Right lobe of liver (tissue), 6 donors: ENCODE data around the gene IDUA. TPM values are rescaled to one million over a fixed set of nuclear protein-coding genes. Genes with fewer than 3 reads are reported as not detected.
"Not testable (repeated sequence)": the region's sequence is repeated elsewhere in the genome, so short reads cannot be mapped to it uniquely, and the experiment has no call there.

Source experiments
- ATAC-seq, 4 donors: fragments of 200-7000 bp; cut with Tn5 transposase; one replicate each; pipeline ENCODE4 v1.9.1; 2020; ENCODE audit warnings: mild to moderate bottlenecking in 4 of 4, moderate library complexity in 4 of 4
- DNase-seq, 3 donors: peaks; one replicate each; pipeline ENCODE4 v3.0.0-alpha.2; 2020
- H3K27ac ChIP-seq, 3 donors: fragments of 200-600 bp; one replicate each; pipeline ENCODE4 v1.8.0; 2022
- H3K27me3 ChIP-seq, 2 donors: fragments of 200-600 bp; one replicate each; pipeline ENCODE4 v1.8.0; 2022
- H3K36me3 ChIP-seq, 4 donors: fragments of 200-600 bp; sonication (generic) in 1 of 4; one replicate each; pipeline versions ENCODE4 v1.5.1 to v1.8.0; 2017 to 2022; ENCODE audit warnings: control low read depth in 1 of 4
- H3K4me1 ChIP-seq, 4 donors: fragments of 200-600 bp; sonication (generic) in 1 of 4; one replicate each; pipeline versions ENCODE4 v1.5.1 to v1.8.0; 2017 to 2022; ENCODE audit warnings: control low read depth in 1 of 4
- H3K4me3 ChIP-seq, 3 donors: fragments of 200-600 bp; one replicate each; pipeline ENCODE4 v1.8.0; 2022
- H3K9me3 ChIP-seq, 4 donors: fragments of 200-600 bp; sonication (generic) in 1 of 4; one replicate each; pipeline versions ENCODE4 v1.5.1 to v1.8.0; 2017 to 2022; ENCODE audit warnings: control low read depth in 1 of 4
- CTCF ChIP-seq, 4 donors: fragments of 200-600 bp in 3 of 4; fragments of 450-650 bp in 1 of 4; IDR thresholded peaks; one replicate each; pipeline versions ENCODE4 v1.5.1 to v1.8.0; 2016 to 2022; ENCODE audit warnings: antibody characterized with exemption in 4 of 4, mild to moderate bottlenecking in 2 of 4
- POLR2A ChIP-seq: fragments of 450-650 bp; IDR thresholded peaks from one replicate; pipeline ENCODE4 v1.6.1; 2017; ENCODE audit warnings: antibody characterized with exemption, mild to moderate bottlenecking
- WGBS: methylation state at CpG from one replicate; pipeline ENCODE4 v1.1.6; 2018; ENCODE audit warnings: low coverage, low lambda C conversion rate; ENCODE audit not compliant: insufficient coverage; ENCODE audit errors: missing lambda C conversion rate; 5-methylcytosine and 5-hydroxymethylcytosine counted together
- intact Hi-C, 2 donors: fragments of 100-400 bp; cut with DNase I; formaldehyde crosslinking; loops; one replicate each; pipeline versions ENCODE4 v1.11.2 to v1.14.1; 2022
- total RNA-seq, 6 experiments: library from RNA; depleted of rRNA in 2 of 6; stranded (reverse); fragments of >200 nt in 2 of 6; fragmentation: NEBNext Ultra II Directional in 3 of 6; extraction: Animal tissue kit (Norgen Biotek cat#: 25700) in 3 of 6; gene quantifications; one replicate each; pipeline versions ENCODE4 v1.1.0 to v1.2.4, GENCODE V29; 2016 to 2023
- donor health status: DM: no; HTN: yes; CAD: no.
- donor health status: DM: no; HTN: no; CAD: no.
- donor health status: DM: no; HTN: no; CAD: no.
- donor health status: DM: no; HTN: yes; CAD: no.
- donor health status: DM: no; HTN: yes; CAD: no.

The IDUA gene
- total RNA-seq, 6 experiments from 2014 or later, result 4.7 to 15.1 (median 11.0) TPM

DNA sequence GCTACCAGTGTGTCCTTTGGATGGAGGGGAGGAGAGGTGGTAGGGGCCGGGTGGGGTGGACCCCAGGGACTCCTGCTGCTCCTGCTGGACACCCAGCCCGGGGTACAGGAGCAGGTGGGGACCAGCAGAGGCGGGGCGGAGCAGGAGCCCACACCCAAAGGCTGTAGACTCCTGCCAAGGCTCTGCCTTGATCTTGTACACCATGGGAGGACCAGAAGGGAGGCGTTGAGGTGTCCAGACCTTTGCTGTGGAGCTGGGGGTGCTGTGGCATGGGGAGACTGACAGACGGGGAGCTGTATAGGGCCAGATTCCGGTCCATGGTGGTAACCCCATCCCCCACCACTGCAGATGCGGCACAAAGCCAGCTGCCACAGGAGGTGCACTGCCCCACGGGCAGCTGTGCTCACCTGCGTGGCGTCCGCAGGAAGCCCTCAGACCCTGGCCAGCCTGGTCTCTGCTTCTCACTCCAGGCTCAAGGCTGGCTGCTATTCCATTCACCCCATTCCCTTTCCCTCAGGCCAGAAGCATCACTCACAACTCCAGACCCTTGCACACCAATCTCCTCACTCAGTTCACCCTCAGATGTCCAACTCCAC is 11.3 kb downstream of the IDUA start:
- H3K27me3 ChIP-seq, result peaks cover 4 to 9% of the 10 kb centered on the region in 2 donors
- no peak for TF ChIP-seq POLR2A
- no peak for TF ChIP-seq CTCF (IDR thresholded peaks at IDR 0.05)
- 74% methylated on average over 3 of the region's 12 CpGs for WGBS
- H3K27ac ChIP-seq, result no peak overlapping the region
- DNase-seq (no peak), ATAC-seq (no peak)
- H3K36me3 ChIP-seq, result no peaks in the 10 kb centered on the region
- intact Hi-C loops, result no loop called here
- H3K4me1 ChIP-seq, result peaks cover 0 to 22% (median 3%) of the 10 kb centered on the region in 4 donors
- H3K4me3 ChIP-seq, result no peak overlapping the region
- H3K9me3 ChIP-seq, result no peaks in the 10 kb centered on the region

GRCh38 chr4:999240-999863 is 12.5 kb downstream of the IDUA start:
- H3K27me3 ChIP-seq, intact Hi-C loops: not testable (repeated sequence)
- WGBS, result 72% methylated on average over 9 of the region's 21 CpGs

DNA sequence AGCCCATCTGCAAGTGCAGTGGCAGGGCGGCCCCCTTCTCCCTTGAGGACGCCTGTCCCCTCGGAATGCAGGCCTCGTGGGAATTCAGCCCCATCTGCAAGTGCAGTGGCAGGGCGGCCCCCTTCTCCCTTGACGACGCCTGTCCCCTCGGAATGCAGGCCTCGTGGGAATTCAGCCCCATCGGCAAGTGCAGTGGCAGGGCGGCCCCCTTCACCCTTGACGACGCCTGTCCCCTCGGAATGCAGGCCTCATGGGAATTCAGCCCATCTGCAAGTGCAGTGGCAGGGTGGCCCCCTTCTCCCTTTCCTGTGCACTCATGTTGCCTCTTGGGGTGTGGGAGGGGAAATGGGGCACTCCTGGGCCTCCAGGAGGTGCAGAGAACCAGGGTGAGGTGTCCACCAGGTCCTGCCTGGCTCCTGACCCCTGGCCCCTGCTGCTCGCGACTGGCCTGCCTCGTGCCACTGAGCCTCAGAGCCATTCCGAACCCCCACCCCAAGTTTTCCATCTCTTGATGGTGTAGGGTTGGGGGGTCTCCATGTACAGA is 13.1 kb downstream of the IDUA start:
- no peak overlapping the region for H3K27ac ChIP-seq
- no peak overlapping the region for H3K4me3 ChIP-seq
- TF ChIP-seq CTCF (IDR thresholded peaks at IDR 0.05) (no peak), POLR2A (no peak)
- peaks cover 0 to 13% (median under 1%) of the 10 kb centered on the region in 4 donors for H3K4me1 ChIP-seq
- no peak for DNase-seq
- 78% methylated on average over 8 of the region's 18 CpGs for WGBS
- peaks cover 4 to 9% of the 10 kb centered on the region in 2 donors for H3K27me3 ChIP-seq
- no peak for ATAC-seq
- H3K9me3 ChIP-seq, result no peaks in the 10 kb centered on the region
- intact Hi-C loops, result no loop called here
- no peaks in the 10 kb centered on the region for H3K36me3 ChIP-seq

More at GRCh38 chr4:999240-999863, 12.5 kb downstream of the IDUA start:
- H3K4me3 ChIP-seq, H3K27ac ChIP-seq, ATAC-seq, H3K9me3 ChIP-seq, DNase-seq, H3K36me3 ChIP-seq: not testable (repeated sequence)
- H3K4me1 ChIP-seq, result peaks cover 0 to 17% (median 3%) of the 10 kb centered on the region in 4 donors

DNA sequence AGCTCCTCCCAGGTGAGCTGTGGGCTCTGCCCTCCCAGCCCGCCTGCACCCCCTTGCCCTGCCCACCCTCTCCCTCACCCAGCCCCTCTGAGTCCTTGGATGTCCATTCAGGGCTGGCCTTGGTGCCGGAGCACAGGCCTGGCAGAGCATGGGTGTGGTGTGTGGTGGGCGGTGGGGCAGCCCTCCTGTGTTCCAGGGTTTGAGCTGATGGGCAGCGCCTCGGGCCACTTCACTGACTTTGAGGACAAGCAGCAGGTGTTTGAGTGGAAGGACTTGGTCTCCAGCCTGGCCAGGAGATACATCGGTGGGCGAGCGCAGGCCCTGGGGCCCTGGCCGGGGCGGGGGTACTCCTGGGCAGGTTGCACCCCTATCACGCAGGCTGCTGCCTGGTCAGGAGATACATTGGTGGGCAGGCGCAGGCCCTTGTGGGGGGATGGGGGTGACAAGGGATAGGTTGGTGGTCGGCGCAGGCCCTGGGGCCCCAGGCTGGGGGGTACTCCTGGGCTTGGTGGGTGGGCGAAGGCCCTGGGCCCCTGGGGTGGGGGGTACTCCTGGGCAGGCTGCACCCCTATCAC is 13.9 kb downstream of the IDUA start:
- no peak for TF ChIP-seq CTCF (IDR thresholded peaks at IDR 0.05)
- TF ChIP-seq POLR2A, result no peak
- no CpG with 5 or more reads among the region's 15 CpGs for WGBS
- Histone ChIP-seq H3K27ac (no peak overlapping the region), H3K4me3 (no peak overlapping the region), H3K36me3 (no peaks in the 10 kb centered on the region), H3K9me3 (no peaks in the 10 kb centered on the region), H3K27me3 (peaks cover 4 to 9% of the 10 kb centered on the region in 2 donors), H3K4me1 (peaks cover 0 to 13% (median 0%) of the 10 kb centered on the region in 4 donors)
- intact Hi-C loops, result no loop called here
- DNase-seq, result no peak
- ATAC-seq, result no peak

- peaks cover 0 to 13% (median 0%) of the 10 kb centered on the region in 4 donors for H3K4me1 ChIP-seq
- H3K9me3 ChIP-seq, result no peaks in the 10 kb centered on the region
- DNase-seq (no peak), ATAC-seq (no peak)
- no peak overlapping the region for H3K4me3 ChIP-seq
- WGBS, result 56% methylated on average over 6 of the region's 48 CpGs
- no peaks in the 10 kb centered on the region for H3K36me3 ChIP-seq
- intact Hi-C loops, result no loop called here
- TF ChIP-seq POLR2A (no peak), CTCF (IDR thresholded peaks at IDR 0.05) (no peak)
- peaks cover 4 to 9% of the 10 kb centered on the region in 2 donors for H3K27me3 ChIP-seq
- H3K27ac ChIP-seq, result no peak overlapping the region
Measured at GRCh38 chr4:1001561-1002130, 14.8 kb downstream of the IDUA start.
